ENCODE measurements around the gene FYTTD1. TPM values are rescaled to one million over a fixed set of nuclear protein-coding genes. Genes with fewer than 3 reads are reported as not detected.

Gene FYTTD1
- polyA plus RNA-seq, 1 donor from 2014 or later = 87.0 TPM

GRCh38 chr3:197784019-197784585 lies 34.4 kb downstream of the FYTTD1 start:
- no peaks in the 10 kb centered on the region for H3K36me3 ChIP-seq (ENCODE audit: insufficient read depth, low read length)
- no peak overlapping the region for H3K27ac ChIP-seq (ENCODE audit: low read length)

GRCh38 chr3:197787412-197787811 lies 37.7 kb downstream of the FYTTD1 start:
- Histone ChIP-seq H2AFZ (ENCODE audit: low read depth, low read length) (no peak overlapping the region), H3K4me3 (ENCODE audit: low read length) (no peak overlapping the region), H3F3A (ENCODE audit: insufficient read depth, low read length, poor library complexity, severe bottlenecking) (no peaks in the 10 kb centered on the region), H3K27me3 (ENCODE audit: insufficient read depth, low read depth, low read length) (no peaks in the 10 kb centered on the region), H4K20me1 (ENCODE audit: insufficient read depth) (no peaks in the 10 kb centered on the region), H3K27ac (ENCODE audit: low read length) (no peak overlapping the region), H3K36me3 (ENCODE audit: insufficient read depth, low read length) (no peaks in the 10 kb centered on the region), H3K9me2 (ENCODE audit: insufficient read depth, low read length) (no peaks in the 10 kb centered on the region), H3K9me3 (ENCODE audit: low read length) (no peaks in the 10 kb centered on the region), H3K79me2 (replicated peaks; ENCODE audit: insufficient read depth, low read length) (peaks cover 7% of the 10 kb centered on the region), H3K9ac (ENCODE audit: low read length) (no peak overlapping the region), H3K4me2 (ENCODE audit: low read length) (no peak overlapping the region)
- TF ChIP-seq RAD21 (conservative IDR thresholded peaks at IDR 0.05) (no peak), MXI1 (conservative IDR thresholded peaks at IDR 0.05; ENCODE audit: poor library complexity, severe bottlenecking) (no peak), TAF1 (IDR thresholded peaks at IDR 0.05; ENCODE audit: low read depth) (no peak), EP300 (conservative IDR thresholded peaks at IDR 0.05; ENCODE audit: poor library complexity, severe bottlenecking) (no peak), EZH2 (IDR thresholded peaks at IDR 0.05; ENCODE audit: borderline replicate concordance, insufficient read depth, low read length, poor library complexity, severe bottlenecking) (no peak), CTCF (IDR thresholded peaks at IDR 0.05; ENCODE audit: poor library complexity, severe bottlenecking) (no peak), SMC3 (conservative IDR thresholded peaks at IDR 0.05; ENCODE audit: poor library complexity) (no peak), POLR2AphosphoS5 (IDR thresholded peaks at IDR 0.05) (no peak)
- TF ChIP-seq, protein P1, sequence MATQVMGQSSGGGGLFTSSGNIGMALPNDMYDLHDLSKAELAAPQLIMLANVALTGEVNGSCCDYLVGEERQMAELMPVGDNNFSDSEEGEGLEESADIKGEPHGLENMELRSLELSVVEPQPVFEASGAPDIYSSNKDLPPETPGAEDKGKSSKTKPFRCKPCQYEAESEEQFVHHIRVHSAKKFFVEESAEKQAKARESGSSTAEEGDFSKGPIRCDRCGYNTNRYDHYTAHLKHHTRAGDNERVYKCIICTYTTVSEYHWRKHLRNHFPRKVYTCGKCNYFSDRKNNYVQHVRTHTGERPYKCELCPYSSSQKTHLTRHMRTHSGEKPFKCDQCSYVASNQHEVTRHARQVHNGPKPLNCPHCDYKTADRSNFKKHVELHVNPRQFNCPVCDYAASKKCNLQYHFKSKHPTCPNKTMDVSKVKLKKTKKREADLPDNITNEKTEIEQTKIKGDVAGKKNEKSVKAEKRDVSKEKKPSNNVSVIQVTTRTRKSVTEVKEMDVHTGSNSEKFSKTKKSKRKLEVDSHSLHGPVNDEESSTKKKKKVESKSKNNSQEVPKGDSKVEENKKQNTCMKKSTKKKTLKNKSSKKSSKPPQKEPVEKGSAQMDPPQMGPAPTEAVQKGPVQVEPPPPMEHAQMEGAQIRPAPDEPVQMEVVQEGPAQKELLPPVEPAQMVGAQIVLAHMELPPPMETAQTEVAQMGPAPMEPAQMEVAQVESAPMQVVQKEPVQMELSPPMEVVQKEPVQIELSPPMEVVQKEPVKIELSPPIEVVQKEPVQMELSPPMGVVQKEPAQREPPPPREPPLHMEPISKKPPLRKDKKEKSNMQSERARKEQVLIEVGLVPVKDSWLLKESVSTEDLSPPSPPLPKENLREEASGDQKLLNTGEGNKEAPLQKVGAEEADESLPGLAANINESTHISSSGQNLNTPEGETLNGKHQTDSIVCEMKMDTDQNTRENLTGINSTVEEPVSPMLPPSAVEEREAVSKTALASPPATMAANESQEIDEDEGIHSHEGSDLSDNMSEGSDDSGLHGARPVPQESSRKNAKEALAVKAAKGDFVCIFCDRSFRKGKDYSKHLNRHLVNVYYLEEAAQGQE (IDR thresholded peaks at IDR 0.05; ENCODE audit: borderline replicate concordance) = no peak

More at GRCh38 chr3:197784019-197784585, 34.4 kb downstream of the FYTTD1 start:
- Histone ChIP-seq H3K79me2 (replicated peaks; ENCODE audit: insufficient read depth, low read length) (no peaks in the 10 kb centered on the region), H3K27me3 (ENCODE audit: insufficient read depth, low read depth, low read length) (no peaks in the 10 kb centered on the region), H3K9ac (ENCODE audit: low read length) (no peak overlapping the region), H4K20me1 (ENCODE audit: insufficient read depth) (no peaks in the 10 kb centered on the region), H3F3A (ENCODE audit: insufficient read depth, low read length, poor library complexity, severe bottlenecking) (no peaks in the 10 kb centered on the region), H3K9me3 (ENCODE audit: low read length) (no peaks in the 10 kb centered on the region), H3K4me2 (ENCODE audit: low read length) (no peak overlapping the region), H2AFZ (ENCODE audit: low read depth, low read length) (no peak overlapping the region), H3K4me3 (ENCODE audit: low read length) (no peak overlapping the region), H3K9me2 (ENCODE audit: insufficient read depth, low read length) (no peaks in the 10 kb centered on the region)
- no peak for TF ChIP-seq SMC3 (conservative IDR thresholded peaks at IDR 0.05; ENCODE audit: poor library complexity)
- TF ChIP-seq TAF1 (IDR thresholded peaks at IDR 0.05; ENCODE audit: low read depth) = no peak
- no peak for TF ChIP-seq CTCF (IDR thresholded peaks at IDR 0.05; ENCODE audit: poor library complexity, severe bottlenecking)
- TF ChIP-seq, protein P1 (IDR thresholded peaks at IDR 0.05; ENCODE audit: borderline replicate concordance) = no peak
- no peak for TF ChIP-seq RAD21 (conservative IDR thresholded peaks at IDR 0.05)
- no peak for TF ChIP-seq EP300 (conservative IDR thresholded peaks at IDR 0.05; ENCODE audit: poor library complexity, severe bottlenecking)
- no peak for TF ChIP-seq POLR2AphosphoS5 (IDR thresholded peaks at IDR 0.05)
- no peak for TF ChIP-seq MXI1 (conservative IDR thresholded peaks at IDR 0.05; ENCODE audit: poor library complexity, severe bottlenecking)
- no peak for TF ChIP-seq EZH2 (IDR thresholded peaks at IDR 0.05; ENCODE audit: borderline replicate concordance, insufficient read depth, low read length, poor library complexity, severe bottlenecking)

All from neural cell (in vitro differentiated cells).